HepG2 (cell line): ENCODE results near the gene MS4A18. TPM values are rescaled to one million over a fixed set of nuclear protein-coding genes. Genes with fewer than 3 reads are reported as not detected.

Experiments used
- ATAC-seq: fragments of 200-7000 bp; cut with Tn5 transposase; 3 replicates; pipeline ENCODE4 v1.9.1; 2020; ENCODE audit warnings: mild to moderate bottlenecking, moderate library complexity
- BruUV-seq: library from RNA; stranded (reverse); fragments of 400-500 nt; replicated peaks from 2 replicates; lab custom pipeline; 2021; lab: Mats Ljungman, UMichigan
- CTCF ChIA-PET: fragments of 300-600 bp; formaldehyde crosslinking; extraction: SDS; loops from one replicate; lab custom pipeline; 2021; ENCODE audit warnings: low total read pairs, inconsistent platforms, low intra/inter-chr PET ratio; lab: Yijun Ruan, JAX
- POLR2A ChIA-PET: fragments of 350-600 bp; sonication (Branson Sonifier 250); formaldehyde crosslinking; loops from one replicate; lab custom pipeline; 2020; ENCODE audit warnings: antibody characterized with exemption, inconsistent platforms; lab: Yijun Ruan, JAX
- DNase-seq: peaks from one replicate; pipeline ENCODE4 v3.0.0-alpha.2; 2015; ENCODE audit warnings: low spot score
- FAIRE-seq: peaks from 3 replicates; lab custom pipeline; 2011; peaks lifted over from hg19 to GRCh38; lab: Jason Lieb, UNC
- H2AFZ ChIP-seq: one replicate; pipeline ENCODE4 v1.6.1; 2011; ENCODE audit warnings: low read length, inconsistent platforms
- H3K27ac ChIP-seq: fragments of 300-600 bp; 3 replicates; pipeline ENCODE4 v1.8.0; 2011; ENCODE audit warnings: mixed run types, mild to moderate bottlenecking, mixed read lengths, low read length, inconsistent platforms; ENCODE audit not compliant: insufficient read depth; ENCODE audit errors: extremely low read length
- H3K27me3 ChIP-seq, 2 experiments: fragments of 200-600 bp in 1 of 2; 2 replicates in 1 of 2; 3 replicates in 1 of 2; pipeline versions ENCODE4 v1.6.0 to v1.8.0; 2011; ENCODE audit warnings: low read length in 2 of 2, mild to moderate bottlenecking in 2 of 2, moderate library complexity in 2 of 2, inconsistent platforms in 1 of 2; ENCODE audit not compliant: insufficient read depth in 2 of 2, control insufficient read depth in 1 of 2
- H3K36me3 ChIP-seq, 2 experiments: fragments of 200-600 bp in 1 of 2; replicated peaks in 1 of 2; 2 replicates in 1 of 2; 3 replicates in 1 of 2; pipeline versions ENCODE4 v1.5.1 to v1.8.0; 2011; ENCODE audit warnings: low read length in 2 of 2, inconsistent platforms in 1 of 2; ENCODE audit not compliant: insufficient read depth in 2 of 2, control insufficient read depth in 1 of 2
- H3K4me1 ChIP-seq: 2 replicates; pipeline ENCODE4 v1.5.1; 2012; ENCODE audit warnings: low read length, inconsistent platforms; ENCODE audit not compliant: insufficient read depth
- H3K4me2 ChIP-seq: 2 replicates; pipeline ENCODE4 v1.6.0; 2011; ENCODE audit warnings: low read depth, low read length, inconsistent platforms
- H3K4me3 ChIP-seq, 3 experiments: fragments of 200-600 bp in 1 of 3; sonication (generic), shearing (Covaris generic) in 1 of 3; replicated peaks in 1 of 3; 2 replicates each; pipeline ENCODE4 v1.5.1; 2011 to 2016; ENCODE audit warnings: low read length in 3 of 3, inconsistent platforms in 2 of 3, low read depth in 2 of 3, mild to moderate bottlenecking in 2 of 3, control low read depth in 1 of 3, mixed read lengths in 1 of 3; ENCODE audit not compliant: insufficient read depth in 1 of 3
- H3K79me2 ChIP-seq: one replicate; pipeline ENCODE4 v1.6.1; 2011; ENCODE audit warnings: low read length, inconsistent platforms; ENCODE audit not compliant: insufficient read depth
- H3K9ac ChIP-seq: 2 replicates; pipeline ENCODE4 v1.6.0; 2011; ENCODE audit warnings: mild to moderate bottlenecking, low read depth, low read length, inconsistent platforms; ENCODE audit not compliant: insufficient read depth
- H3K9me3 ChIP-seq: 2 replicates; pipeline ENCODE4 v1.5.1; 2012; ENCODE audit warnings: mild to moderate bottlenecking, low read length
- H4K20me1 ChIP-seq: 2 replicates; pipeline ENCODE4 v1.6.0; 2011; ENCODE audit warnings: inconsistent platforms, mild to moderate bottlenecking, low read length, moderate library complexity; ENCODE audit not compliant: insufficient read depth
- ETV6 ChIP-seq: sonication (generic); formaldehyde crosslinking; conservative IDR thresholded peaks from 2 replicates; pipeline ENCODE4 v1.4.0; 2020; ENCODE audit warnings: missing genetic modification reagents
- KDM3A ChIP-seq: IDR thresholded peaks from 2 replicates; pipeline ENCODE4 v1.6.1; 2018; ENCODE audit warnings: low read depth, missing compliant biosample characterization
- KLF9 ChIP-seq: IDR thresholded peaks from 2 replicates; pipeline ENCODE4 v1.6.1; 2016; ENCODE audit warnings: low read depth
- NCOA1 ChIP-seq: sonication (generic); formaldehyde crosslinking; IDR thresholded peaks from 2 replicates; pipeline ENCODE4 v1.9.0; 2021; ENCODE audit warnings: missing genetic modification reagents
- RNF2 ChIP-seq: fragments of 450-650 bp; conservative IDR thresholded peaks from 2 replicates; pipeline ENCODE4 v1.6.1; 2016; ENCODE audit warnings: low read depth
- TBL1XR1 ChIP-seq: fragments of 150-350 bp; IDR thresholded peaks from 2 replicates; pipeline ENCODE4 v1.6.1; 2014; ENCODE audit warnings: borderline replicate concordance, low read length; ENCODE audit not compliant: partially characterized antibody
- ZBTB43 ChIP-seq: sonication (generic); formaldehyde crosslinking; conservative IDR thresholded peaks from 2 replicates; pipeline ENCODE4 v1.4.0; 2020; ENCODE audit warnings: missing genetic modification reagents
- ZFAT ChIP-seq: sonication (generic); formaldehyde crosslinking; conservative IDR thresholded peaks from 2 replicates; pipeline ENCODE4 v1.8.1; 2023; ENCODE audit warnings: missing genetic modification reagents, inconsistent platforms
- ZFP36L1 ChIP-seq: sonication (generic); formaldehyde crosslinking; IDR thresholded peaks from 2 replicates; pipeline ENCODE4 v1.8.0; 2022; ENCODE audit warnings: mild to moderate bottlenecking, missing genetic modification reagents, moderate library complexity
- ZFY ChIP-seq: sonication (generic); formaldehyde crosslinking; IDR thresholded peaks from 2 replicates; pipeline ENCODE4 v1.4.0; 2020; ENCODE audit warnings: missing genetic modification reagents
- ZNF225 ChIP-seq: sonication (generic); formaldehyde crosslinking; IDR thresholded peaks from 2 replicates; pipeline ENCODE4 v1.4.0; 2020; ENCODE audit warnings: mild to moderate bottlenecking, missing genetic modification reagents
- ZNF251 ChIP-seq: sonication (generic); formaldehyde crosslinking; IDR thresholded peaks from 2 replicates; pipeline ENCODE4 v1.9.0; 2021; ENCODE audit warnings: mild to moderate bottlenecking, missing genetic modification reagents
- ZNF263 ChIP-seq: sonication (generic); formaldehyde crosslinking; IDR thresholded peaks from 2 replicates; pipeline ENCODE4 v1.4.0; 2020; ENCODE audit warnings: missing genetic modification reagents
- ZNF407 ChIP-seq: sonication (generic); formaldehyde crosslinking; IDR thresholded peaks from one replicate; pipeline ENCODE4 v1.5.1; 2020; ENCODE audit warnings: mild to moderate bottlenecking, missing genetic modification reagents; ENCODE audit errors: not compliant biosample characterization
- ZNF780A ChIP-seq: sonication (generic); formaldehyde crosslinking; IDR thresholded peaks from 2 replicates; pipeline ENCODE4 v1.8.0; 2022; ENCODE audit warnings: mild to moderate bottlenecking, missing genetic modification reagents, moderate library complexity
- ZSCAN30 ChIP-seq: sonication (generic); formaldehyde crosslinking; IDR thresholded peaks from 2 replicates; pipeline ENCODE4 v1.5.0; 2020; ENCODE audit warnings: mild to moderate bottlenecking, missing genetic modification reagents
- WGBS: methylation state at CpG from one replicate; pipeline ENCODE4 v1.1.6; 2017; ENCODE audit warnings: low lambda C conversion rate; 5-methylcytosine and 5-hydroxymethylcytosine counted together
- in situ Hi-C: cut with HindIII; loops from 2 replicates; pipeline ENCODE4 v1.10.0; 2017; ENCODE audit warnings: low pct_unique_long_range_greater_than_20kb; ENCODE audit not compliant: extremely low pct_ligation_motif_present
- intact Hi-C: fragments of 100-400 bp; cut with micrococcal nuclease; formaldehyde crosslinking; loops from one replicate; pipeline ENCODE4 v1.10.0; 2022; ENCODE audit not compliant: unreplicated experiment
- polyA plus RNA-seq, 8 experiments: library from polyadenylated mRNA; depleted of rRNA in 3 of 8; stranded (reverse) in 7 of 8; unstranded in 1 of 8; fragments of >200 nt; fragmentation: Illumina TruSeq in 4 of 8; extraction: Trizol in 4 of 8; gene quantifications; 2 replicates each; pipeline versions ENCODE4 v1.2.1 to v1.2.3, GENCODE V29; 2011 to 2016; ENCODE audit warnings: low read depth in 4 of 8, missing spikeins in 1 of 8, mixed read lengths in 1 of 8; ENCODE audit not compliant: insufficient read depth in 1 of 8
- total RNA-seq, 5 experiments: library from RNA; depleted of rRNA; stranded (reverse); fragments of >200 nt; fragmentation: Illumina TruSeq; extraction: Trizol; gene quantifications; 2 replicates each; pipeline ENCODE4 v1.2.3, GENCODE V29; 2016; ENCODE audit warnings: low read depth in 1 of 5

MS4A18 gene
- total and polyA plus RNA-seq, 2 of the 13 experiments (the other 11 are each of a cell fraction or from before 2014, with no cell fraction given), result not detected

DNA sequence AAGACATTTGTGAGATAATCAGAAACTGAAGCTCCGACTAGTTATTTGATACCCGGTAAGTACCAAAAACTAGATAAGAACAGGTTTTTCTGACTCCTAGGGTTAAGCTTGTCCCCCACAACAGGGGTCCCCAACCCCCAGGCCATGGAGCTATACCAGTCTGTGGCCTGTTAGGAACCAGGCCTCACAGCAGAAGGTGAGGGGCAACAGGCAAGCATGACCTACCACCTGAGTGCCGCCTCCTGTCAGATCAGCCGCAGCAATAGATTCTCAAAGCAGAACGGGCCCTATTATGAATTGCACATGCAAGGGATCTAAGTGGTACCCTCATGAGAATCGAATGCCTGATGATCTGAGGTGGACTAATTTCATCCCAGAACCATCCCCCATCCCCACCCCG lies 59.4 kb downstream of the MS4A18 start:
- Histone ChIP-seq H3K36me3 (no peaks in the 10 kb centered on the region), H3K27ac (no peak overlapping the region), H3K9me3 (no peaks in the 10 kb centered on the region), H3K79me2 (no peaks in the 10 kb centered on the region), H2AFZ (no peak overlapping the region), H4K20me1 (no peaks in the 10 kb centered on the region), H3K27me3 (peaks cover 0 to 2% of the 10 kb centered on the region in 2 experiments; a peak in 1 of 5 replicates), H3K9ac (no peak overlapping the region), H3K4me2 (no peak overlapping the region), H3K4me1 (no peaks in the 10 kb centered on the region), H3K4me3 (no peak overlapping the region)
- CTCF ChIA-PET, result no interaction called here
- ATAC-seq (no peak), DNase-seq (no peak), FAIRE-seq (no peak)
- WGBS, result 67% methylated on average over 6 of the region's 7 CpGs
- in situ Hi-C loops (no loop called here), intact Hi-C loops (no loop called here)
- POLR2A ChIA-PET, result no interaction called here
- BruUV-seq, result no TSS peak
- TF ChIP-seq RNF2 (no peak), ZNF251 (no peak), ZNF263 (CRISPR knock-in tag) (no peak), ZSCAN30 (CRISPR knock-in tag) (no peak), TBL1XR1 (no peak), ETV6 (CRISPR knock-in tag) (no peak), ZFY (CRISPR knock-in tag) (no peak), ZNF225 (CRISPR knock-in tag) (no peak), ZNF780A (no peak), ZBTB43 (no peak), KDM3A (CRISPR knock-in tag) (no peak), ZFP36L1 (no peak), KLF9 (CRISPR knock-in tag) (no peak), ZFAT (CRISPR knock-in tag) (no peak), NCOA1 (CRISPR knock-in tag) (no peak), ZNF407 (CRISPR knock-in tag) (no peak)
- TF ChIP-seq, all 625 proteins: peak for 0
